ENCODE data around the gene DRD1.

Gene DRD1

DNA sequence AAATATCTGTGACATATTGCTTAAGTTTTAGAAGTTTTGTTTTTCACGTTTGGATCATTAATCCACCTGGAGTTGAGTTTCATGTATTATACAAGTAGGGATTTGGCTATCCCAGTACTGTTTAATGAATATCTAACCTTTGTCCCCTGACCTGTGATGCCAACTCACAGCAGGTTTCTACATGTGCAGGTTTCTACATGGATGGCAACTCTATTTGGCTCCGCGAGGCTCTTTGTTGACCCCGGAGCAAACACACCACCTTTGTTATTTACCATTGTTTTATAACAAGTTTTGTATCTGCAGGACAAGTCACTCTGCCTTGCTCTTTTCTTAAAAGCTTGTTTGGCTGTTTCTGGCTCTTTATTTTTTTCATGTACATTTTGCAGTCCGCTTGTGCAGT lies 33.5 kb upstream of the DRD1 start:
- TF ChIP-seq POLR2A (IDR thresholded peaks at IDR 0.05; ENCODE audit: low read depth, low read length) = no peak
- FAIRE-seq (no peak), DNase-seq (ENCODE audit: insufficient read length, low spot score) (no peak)

DNA sequence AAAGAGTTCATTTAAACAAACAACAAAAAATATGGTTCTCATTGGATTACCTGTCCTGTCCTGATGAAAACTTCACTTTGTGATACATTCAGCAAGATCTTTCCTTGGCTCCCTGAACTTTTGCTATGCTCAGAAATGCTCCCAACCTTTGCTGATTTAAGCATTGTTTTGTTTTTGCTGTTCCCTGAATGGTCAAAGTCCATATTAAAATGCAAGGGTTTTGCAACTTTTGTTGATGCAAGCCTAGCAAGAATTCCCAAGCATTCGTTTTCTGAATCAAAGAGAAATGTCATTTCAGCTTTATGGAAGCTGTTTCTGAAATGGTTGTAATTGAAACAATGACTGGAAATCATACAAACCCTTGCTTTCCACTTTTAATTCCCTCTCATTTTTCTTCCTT lies 31.3 kb upstream of the DRD1 start:
- no peak for TF ChIP-seq POLR2A (IDR thresholded peaks at IDR 0.05; ENCODE audit: low read depth, low read length)
- FAIRE-seq (no peak), DNase-seq (ENCODE audit: insufficient read length, low spot score) (no peak)

DNA sequence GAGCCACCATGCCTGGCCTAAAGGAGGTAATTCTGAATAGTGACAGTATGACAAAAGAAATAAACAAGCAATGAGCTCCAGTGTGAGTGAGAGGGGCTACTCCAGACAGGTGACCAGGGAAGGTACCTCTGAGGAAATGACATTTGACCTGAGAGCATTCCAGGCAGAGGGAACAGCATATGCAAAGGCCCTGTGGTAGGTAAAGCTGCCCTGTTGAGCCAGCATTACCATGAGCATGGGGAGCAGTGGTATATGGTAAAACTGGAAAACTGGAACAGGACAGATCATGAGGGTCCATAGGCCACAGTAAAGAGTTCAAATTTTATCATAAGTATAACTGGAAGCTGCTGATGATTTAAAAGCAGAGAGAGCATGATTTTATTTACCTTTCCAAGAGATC lies 28.4 kb upstream of the DRD1 start:
- TF ChIP-seq POLR2A (IDR thresholded peaks at IDR 0.05; ENCODE audit: low read depth, low read length) = no peak
- no peak for DNase-seq (ENCODE audit: insufficient read length, low spot score)
- no peak for FAIRE-seq

DNA sequence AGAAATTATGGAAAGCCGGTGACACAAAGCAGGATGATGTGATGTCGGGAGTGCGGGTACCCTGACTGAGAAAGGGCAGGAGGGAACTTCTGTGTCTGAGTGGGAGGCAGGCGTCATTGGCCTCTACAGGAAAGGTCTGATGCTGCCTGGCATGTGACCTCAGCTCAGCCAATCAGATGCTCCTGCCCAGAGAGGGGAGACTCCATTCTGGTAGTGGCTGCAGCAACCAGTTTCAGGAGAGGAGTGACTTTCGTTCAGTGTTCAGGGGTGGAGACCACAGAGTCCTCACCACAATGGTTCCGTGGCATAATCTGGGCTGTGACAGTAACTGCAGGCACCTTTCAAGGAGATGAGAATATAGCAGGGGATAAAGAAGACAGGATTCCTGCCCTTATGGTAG lies 27.6 kb upstream of the DRD1 start:
- TF ChIP-seq POLR2A (IDR thresholded peaks at IDR 0.05; ENCODE audit: low read depth, low read length) = no peak
- DNase-seq (ENCODE audit: insufficient read length, low spot score) (no peak), FAIRE-seq (no peak)

DNA sequence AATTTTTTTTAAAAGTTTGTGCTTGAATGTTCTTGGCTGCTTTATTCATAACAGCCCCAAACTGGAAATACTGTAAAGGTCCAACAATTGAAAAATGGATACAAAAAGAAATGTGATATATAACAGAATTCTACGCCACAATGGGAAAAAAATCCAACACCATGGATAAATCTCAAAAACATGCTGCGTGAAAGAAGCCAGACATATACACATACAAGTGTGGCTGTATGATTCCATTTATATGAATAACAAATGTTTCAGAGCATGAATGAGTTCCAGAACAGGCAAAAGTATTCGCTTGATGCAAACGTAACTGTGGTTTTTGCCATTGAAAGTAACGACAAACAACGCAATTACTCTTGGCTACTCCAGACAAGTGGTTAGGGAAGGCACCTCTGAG lies 27.2 kb upstream of the DRD1 start:
- no peak for FAIRE-seq
- no peak for TF ChIP-seq POLR2A (IDR thresholded peaks at IDR 0.05; ENCODE audit: low read depth, low read length)

DNA sequence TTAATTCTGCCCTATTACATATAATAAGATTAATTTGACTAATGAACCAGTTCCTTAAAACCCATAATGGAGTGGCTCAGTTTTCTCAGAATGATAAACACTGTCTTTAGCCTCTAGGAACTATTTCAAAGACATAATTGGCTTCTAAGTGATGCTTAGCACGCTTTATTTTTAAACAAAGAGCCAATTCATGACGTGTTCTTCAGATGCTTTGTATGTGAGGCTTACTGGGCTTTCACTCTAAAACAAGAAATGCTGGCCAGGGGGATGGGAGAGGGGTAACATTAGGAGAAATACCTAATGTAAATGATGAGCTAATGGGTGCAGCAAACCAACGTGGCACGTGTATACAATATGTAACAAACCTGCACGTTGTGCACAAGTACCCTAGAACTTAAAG lies 26.8 kb upstream of the DRD1 start:
- no peak for FAIRE-seq
- TF ChIP-seq POLR2A (IDR thresholded peaks at IDR 0.05; ENCODE audit: low read depth, low read length) = no peak
- DNase-seq (ENCODE audit: insufficient read length, low spot score) = no peak

More for the DNA sequence above, 27.2 kb upstream of the DRD1 start:
- DNase-seq (ENCODE audit: insufficient read length, low spot score) = no peak

DNA sequence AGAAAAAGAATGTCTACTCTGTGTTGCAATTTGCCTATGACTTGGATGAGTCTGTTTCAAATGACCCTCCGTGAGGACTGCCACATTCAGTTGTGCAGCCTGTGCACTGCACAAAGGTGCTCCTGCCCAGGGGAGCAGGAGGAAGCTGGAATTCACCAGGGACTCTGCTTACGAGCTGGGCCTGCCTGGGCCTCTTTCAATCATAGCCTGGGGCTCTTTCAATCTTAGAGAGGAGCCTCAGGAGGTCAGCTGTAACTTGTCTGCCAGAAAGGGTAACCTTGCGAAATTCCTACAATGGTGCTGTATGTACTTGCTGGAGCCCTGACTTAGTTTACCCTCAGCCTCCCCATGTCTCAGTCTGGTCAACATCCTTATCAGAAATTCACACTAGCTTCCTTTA lies 25.9 kb upstream of the DRD1 start:
- FAIRE-seq (no peak), DNase-seq (ENCODE audit: insufficient read length, low spot score) (no peak)
- no peak for TF ChIP-seq POLR2A (IDR thresholded peaks at IDR 0.05; ENCODE audit: low read depth, low read length)

DNA sequence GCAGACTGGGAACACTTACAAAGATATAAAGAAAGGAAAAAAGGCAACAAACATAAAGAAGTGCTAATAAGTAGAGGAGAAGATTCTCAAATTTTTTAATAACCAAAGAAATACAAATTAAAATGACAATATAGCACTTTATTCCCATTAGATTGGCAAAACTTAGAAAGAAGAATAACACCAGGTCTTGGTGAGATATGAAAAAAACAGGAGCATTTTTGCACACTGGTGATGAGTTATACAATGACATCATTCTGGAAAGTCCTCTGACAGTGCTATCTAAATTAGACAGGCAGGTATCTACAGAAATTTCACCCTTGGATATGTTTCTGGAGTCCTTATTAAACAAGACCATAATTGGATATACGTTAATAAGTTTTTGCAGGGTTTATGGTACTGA lies 24.9 kb upstream of the DRD1 start:
- no peak for TF ChIP-seq POLR2A (IDR thresholded peaks at IDR 0.05; ENCODE audit: low read depth, low read length)
- no peak for FAIRE-seq
- no peak for DNase-seq (ENCODE audit: insufficient read length, low spot score)

DNA sequence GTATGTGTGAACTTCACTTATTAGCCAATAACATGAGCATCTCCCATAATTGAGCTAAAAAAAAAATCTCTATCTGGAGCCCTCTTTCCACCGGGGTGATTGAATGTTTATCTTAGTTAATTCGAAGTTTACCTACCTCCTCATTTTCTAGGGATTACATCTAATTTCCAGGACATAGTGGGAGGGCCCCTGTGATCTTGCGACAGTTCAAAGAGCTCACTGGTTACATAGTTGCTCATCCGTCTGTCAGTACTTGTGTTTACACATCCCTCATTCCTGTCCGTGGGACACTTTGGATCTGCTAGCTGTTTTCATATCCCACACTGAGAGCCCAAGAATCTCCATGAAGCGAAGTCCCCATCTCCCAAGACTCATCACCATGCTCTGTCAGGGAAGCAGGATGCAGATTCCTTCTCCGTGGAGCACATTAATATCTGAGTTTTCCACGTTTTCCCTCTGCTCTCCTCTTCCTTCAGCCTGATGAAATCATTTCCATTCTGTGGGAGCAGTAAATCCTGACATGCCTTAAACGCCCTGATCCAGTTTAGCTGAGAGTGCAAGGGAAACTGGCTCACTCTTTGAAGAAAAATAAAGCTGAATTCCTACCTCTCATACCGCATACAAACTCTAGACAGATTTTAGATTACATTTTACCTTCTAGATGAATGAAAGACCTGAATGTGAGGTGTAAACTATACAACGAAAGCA lies 24.2 kb upstream of the DRD1 start:
- no peak for FAIRE-seq
- no peak for TF ChIP-seq POLR2A (IDR thresholded peaks at IDR 0.05; ENCODE audit: low read depth, low read length)
- no peak for DNase-seq (ENCODE audit: insufficient read length, low spot score)

DNA sequence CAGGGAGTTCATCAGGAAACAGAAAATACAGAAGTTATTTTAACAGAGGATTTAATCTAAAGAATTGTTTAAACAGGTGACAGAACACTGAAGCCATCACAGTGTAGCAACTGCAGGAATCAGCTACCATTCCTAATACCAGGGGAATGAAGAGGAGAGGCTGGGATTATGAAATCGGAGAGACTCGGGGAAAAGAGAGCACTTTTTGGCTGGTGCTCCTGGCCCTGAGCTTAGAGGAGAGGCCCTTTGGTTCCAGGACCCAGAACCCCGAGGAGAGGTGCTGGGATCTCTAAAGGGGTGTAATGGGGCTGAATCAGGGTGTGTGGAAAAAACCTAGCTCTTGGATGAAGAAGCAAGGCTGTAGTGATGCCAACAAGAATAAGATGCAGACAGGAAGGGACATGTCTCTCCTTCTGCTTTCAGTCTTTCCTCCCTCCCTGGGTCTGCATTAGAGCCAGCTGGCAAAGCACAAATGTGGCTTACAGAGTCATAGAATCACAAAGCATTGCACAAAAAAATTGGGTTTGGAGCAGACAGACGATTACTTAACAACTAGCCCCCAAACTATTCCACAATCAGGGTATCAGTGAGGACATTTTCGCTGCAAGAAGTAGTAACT lies 22.8 kb upstream of the DRD1 start:
- TF ChIP-seq POLR2A (IDR thresholded peaks at IDR 0.05; ENCODE audit: low read depth, low read length) = no peak
- DNase-seq (ENCODE audit: insufficient read length, low spot score) (no peak), FAIRE-seq (no peak)

DNA sequence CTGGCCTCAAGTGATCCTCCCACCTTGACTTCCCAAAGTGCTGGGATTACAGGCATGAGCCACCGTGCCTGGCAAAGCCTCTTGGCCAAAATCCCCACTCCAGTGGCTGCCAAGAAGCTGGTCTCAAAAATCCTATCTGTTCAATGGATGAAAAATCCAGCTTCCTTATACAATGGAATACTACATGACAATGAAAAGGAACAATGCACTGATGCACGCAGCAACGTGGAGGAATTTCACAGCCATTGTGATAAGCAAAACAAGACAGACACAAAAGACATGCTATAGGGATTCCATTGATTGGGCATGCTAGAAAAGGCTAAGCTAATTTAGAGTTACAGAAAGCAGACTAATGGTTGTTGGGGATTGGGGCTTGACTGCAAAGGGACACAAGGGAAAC lies 21.3 kb upstream of the DRD1 start:
- FAIRE-seq = no peak
- no peak for DNase-seq (ENCODE audit: insufficient read length, low spot score)
- TF ChIP-seq POLR2A (IDR thresholded peaks at IDR 0.05; ENCODE audit: low read depth, low read length) = no peak

DNA sequence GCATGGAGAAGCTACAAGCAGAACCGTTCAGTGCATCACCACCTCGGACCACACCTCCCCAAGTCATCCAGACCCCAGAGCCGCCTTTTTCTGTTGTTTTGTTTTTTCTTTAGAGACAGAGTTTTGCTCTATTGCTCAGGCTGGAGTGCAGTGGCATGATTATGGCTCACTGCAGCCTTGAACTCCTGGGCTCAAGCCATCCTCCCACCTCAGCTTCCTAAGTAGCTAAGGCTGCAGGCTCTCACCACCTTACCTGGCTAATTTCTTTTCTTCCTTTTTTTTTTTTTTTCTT lies 20.9 kb upstream of the DRD1 start:
- DNase-seq (ENCODE audit: insufficient read length, low spot score) (no peak), FAIRE-seq (no peak)
- TF ChIP-seq POLR2A (IDR thresholded peaks at IDR 0.05; ENCODE audit: low read depth, low read length) = no peak

DNA sequence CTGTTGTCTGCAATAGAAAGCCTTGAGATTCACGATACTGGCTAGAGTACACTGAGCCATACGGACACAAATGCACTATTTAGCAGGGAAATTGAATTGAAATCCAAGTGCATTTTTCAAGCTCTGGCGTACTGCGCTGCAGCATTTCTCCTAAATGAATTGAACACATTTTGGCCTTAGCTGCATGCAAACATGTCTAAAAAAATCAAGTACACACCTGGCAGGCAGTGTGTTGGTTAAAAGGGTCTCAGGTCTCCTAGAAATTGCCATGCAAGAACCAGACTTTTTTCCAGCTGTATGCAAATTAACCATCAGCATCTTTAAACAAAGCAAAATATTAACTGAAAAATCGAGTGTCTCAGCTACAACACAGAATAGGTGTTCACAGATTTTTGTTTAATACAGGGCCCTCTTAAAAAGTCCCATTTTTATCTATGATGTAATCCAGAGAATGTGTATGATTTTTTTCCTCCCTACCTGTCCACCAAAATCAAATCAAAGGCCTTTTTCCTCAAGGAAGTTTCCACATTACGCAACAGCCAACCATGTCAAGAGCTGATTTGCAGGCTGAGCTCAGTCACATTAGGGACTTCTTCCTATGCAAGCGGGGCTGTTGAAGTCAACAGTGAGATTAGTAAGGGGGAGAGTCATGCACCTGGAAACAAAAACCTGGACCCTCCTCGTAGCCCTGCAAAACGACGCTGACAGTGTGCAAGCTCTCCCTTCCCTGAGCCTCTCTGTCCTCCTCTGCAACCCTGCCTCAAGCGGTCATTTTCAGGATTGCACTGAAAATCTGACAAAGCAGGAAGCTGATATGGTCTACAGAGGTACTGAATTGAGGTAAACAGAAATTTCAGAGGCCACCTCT lies 20.3 kb upstream of the DRD1 start:
- no peak for TF ChIP-seq POLR2A (IDR thresholded peaks at IDR 0.05; ENCODE audit: low read depth, low read length)
- FAIRE-seq (no peak), DNase-seq (ENCODE audit: insufficient read length, low spot score) (peak; percentile 26)

DNA sequence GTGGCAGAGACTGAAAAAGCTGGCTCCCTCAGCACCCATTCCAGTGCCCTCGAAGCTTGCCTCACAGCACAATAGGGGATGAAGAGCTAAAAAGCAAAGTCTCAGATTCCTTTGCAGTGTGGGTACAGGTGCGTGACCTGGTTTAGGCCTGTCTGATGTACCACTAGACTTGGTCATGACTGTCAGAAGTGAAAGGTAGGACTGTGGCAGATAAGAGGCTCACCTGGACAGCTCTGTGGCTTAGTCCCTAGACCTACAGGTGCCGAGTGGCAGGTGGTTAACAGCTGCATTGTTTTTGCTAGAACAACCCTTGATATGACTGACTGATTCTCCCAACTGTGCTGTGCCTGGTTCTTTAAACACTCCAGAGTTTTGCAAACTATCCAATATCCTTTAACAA lies 19.7 kb upstream of the DRD1 start:
- no peak for DNase-seq (ENCODE audit: insufficient read length, low spot score)
- no peak for TF ChIP-seq POLR2A (IDR thresholded peaks at IDR 0.05; ENCODE audit: low read depth, low read length)

DNA sequence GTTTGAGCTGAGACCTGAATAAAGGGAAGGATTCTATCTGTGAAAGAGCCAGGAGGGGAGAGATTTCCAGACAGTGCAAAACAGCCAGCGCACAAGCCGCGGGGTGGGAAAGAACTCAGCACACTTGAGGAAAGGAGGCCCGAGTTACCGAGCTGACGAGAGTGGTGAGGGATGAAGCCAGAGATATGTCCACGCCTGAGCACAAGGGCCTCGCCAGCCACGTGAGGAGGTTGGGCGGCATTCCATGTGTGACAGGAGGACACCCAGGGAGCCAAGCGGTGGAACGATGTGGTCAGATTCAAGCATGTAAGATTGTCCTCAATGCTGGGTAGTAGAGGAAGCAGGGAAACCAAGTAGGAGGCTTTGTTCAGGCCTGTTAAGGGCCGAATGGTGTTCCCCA lies 17.4 kb upstream of the DRD1 start:
- no peak for TF ChIP-seq POLR2A (IDR thresholded peaks at IDR 0.05; ENCODE audit: low read depth, low read length)
- DNase-seq (ENCODE audit: insufficient read length, low spot score) = no peak
- no peak for FAIRE-seq

More for the DNA sequence above, 19.7 kb upstream of the DRD1 start:
- FAIRE-seq = no peak

All from H54 (cell line).